Stimulated activated CD4-positive, alpha-beta T cell treated with anti-CD3 and anti-CD28 coated beads, Interleukin-1b, Interleukin-23, amount 100 ng/mL, for 1 hour (primary cell): ENCODE results near the gene DCTN1.

Source experiments
- DNase-seq, 2 donors: peaks; one replicate each; pipeline ENCODE4 v3.0.0-alpha.2; 2020; ENCODE audit warnings: low read depth in 2 of 2

Gene DCTN1

GRCh38 chr2:74325815-74326214 is 54.3 kb downstream of the DCTN1 start:
- DNase-seq = no peak

- no peak for DNase-seq
These were observed 58.4 kb downstream of the DCTN1 start for GRCh38 chr2:74321737-74322136.

- DNase-seq = no peak
These were observed 62.4 kb downstream of the DCTN1 start for GRCh38 chr2:74317701-74318100.

- DNase-seq = no peak
These were observed 63.4 kb downstream of the DCTN1 start for GRCh38 chr2:74316627-74317295.

GRCh38 chr2:74314107-74314506 is 66.0 kb downstream of the DCTN1 start:
- DNase-seq = no peak

GRCh38 chr2:74313497-74313896 is 66.6 kb downstream of the DCTN1 start:
- no peak for DNase-seq

GRCh38 chr2:74312913-74313312 is 67.2 kb downstream of the DCTN1 start:
- DNase-seq = no peak
